ENCODE results near the gene MARCHF7. TPM values are rescaled to one million over a fixed set of nuclear protein-coding genes. Genes with fewer than 3 reads are reported as not detected.

The MARCHF7 gene
- total RNA-seq, 1 experiment from 2014 or later: 78.0 TPM

DNA sequence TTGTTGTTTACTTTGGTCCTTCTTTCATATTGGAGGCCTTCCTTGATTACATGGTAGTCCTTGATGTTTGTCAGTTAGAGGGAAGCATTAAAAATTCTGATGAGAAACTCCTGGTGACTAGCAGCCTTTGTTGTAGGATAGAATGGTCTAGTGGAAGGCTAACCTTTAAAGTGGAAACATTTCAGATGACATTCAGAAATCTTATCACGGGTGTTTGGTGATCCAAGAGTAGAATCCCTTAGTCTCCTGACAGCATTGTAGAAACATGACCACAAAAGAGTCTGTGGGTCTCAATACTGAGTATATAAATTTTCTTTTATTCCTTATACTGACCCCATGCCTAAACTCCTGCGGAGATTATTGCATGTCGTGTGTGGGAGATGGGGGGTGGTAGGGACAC lies 13.4 kb downstream of the MARCHF7 start:
- H3K4me1 ChIP-seq (ENCODE audit: low read length): no peaks in the 10 kb centered on the region
- no peak overlapping the region for H3K4me2 ChIP-seq (ENCODE audit: low read depth, low read length, poor library complexity, severe bottlenecking)
- peaks cover 77% of the 10 kb centered on the region for H4K20me1 ChIP-seq (ENCODE audit: insufficient read depth, low read depth, low read length)
- no peak overlapping the region for H2AFZ ChIP-seq (ENCODE audit: low read length)
- no peak for DNase-seq
- H3K9ac ChIP-seq (ENCODE audit: low read length): no peak overlapping the region
- peaks cover 100% of the 10 kb centered on the region for H3K79me2 ChIP-seq (ENCODE audit: low read length)
- H3K36me3 ChIP-seq (ENCODE audit: insufficient read depth, low read length): peaks cover 67% of the 10 kb centered on the region
- no peaks in the 10 kb centered on the region for H3K27me3 ChIP-seq (ENCODE audit: low read length)
- H3K27ac ChIP-seq (ENCODE audit: low read length): no peak overlapping the region
- H3K9me2 ChIP-seq (replicated peaks; ENCODE audit: insufficient read depth, low read length): no peaks in the 10 kb centered on the region
- H3K4me3 ChIP-seq (ENCODE audit: low read length): no peak overlapping the region
- H3K9me3 ChIP-seq (ENCODE audit: low read length): no peaks in the 10 kb centered on the region

DNA sequence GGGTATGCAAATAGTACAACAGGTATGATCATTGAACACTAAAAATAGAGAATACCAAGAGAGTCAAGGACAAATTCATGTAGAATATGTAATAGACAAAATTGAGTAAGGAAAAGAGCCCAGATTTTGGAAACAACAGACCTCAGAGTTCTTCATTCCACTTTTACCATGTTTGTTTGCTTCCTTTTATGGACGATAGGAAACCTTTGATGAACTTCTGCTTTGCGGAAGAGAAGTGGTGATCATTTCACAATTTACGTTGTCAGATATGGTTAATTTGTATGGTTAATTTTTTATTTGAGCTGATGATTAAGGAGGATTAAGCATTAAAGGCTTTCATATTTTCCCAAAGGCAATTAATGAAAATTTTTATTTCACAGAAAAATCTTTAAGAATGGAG lies 16.3 kb downstream of the MARCHF7 start:
- H4K20me1 ChIP-seq (ENCODE audit: insufficient read depth, low read depth, low read length): peaks cover 55% of the 10 kb centered on the region

DNA sequence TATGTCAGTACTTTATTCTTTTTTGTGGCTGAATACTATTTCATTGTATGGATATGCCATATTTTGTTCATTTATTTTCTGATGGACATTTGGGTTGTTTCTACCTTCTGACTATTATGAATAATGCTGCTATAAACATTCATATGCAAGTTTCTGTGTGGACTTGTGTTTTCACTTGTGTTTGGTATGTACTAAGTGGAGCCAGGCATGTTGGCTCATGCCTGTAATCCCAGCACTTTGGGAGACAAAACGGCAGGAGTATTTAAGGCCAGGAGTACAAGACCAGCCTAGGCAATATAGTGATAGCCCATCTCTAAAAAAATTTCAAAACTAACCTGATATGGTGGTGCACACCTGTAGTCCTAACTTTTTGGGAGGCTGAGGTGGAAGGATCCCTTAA lies 23.3 kb downstream of the MARCHF7 start:
- Histone ChIP-seq H3K4me2 (ENCODE audit: low read depth, low read length, poor library complexity, severe bottlenecking) (no peak overlapping the region), H4K20me1 (ENCODE audit: insufficient read depth, low read depth, low read length) (peaks cover 47% of the 10 kb centered on the region), H3K36me3 (ENCODE audit: insufficient read depth, low read length) (peaks cover 61% of the 10 kb centered on the region), H3K9me3 (ENCODE audit: low read length) (no peaks in the 10 kb centered on the region), H3K9ac (ENCODE audit: low read length) (no peak overlapping the region), H3K79me2 (ENCODE audit: low read length) (peaks cover 88% of the 10 kb centered on the region), H2AFZ (ENCODE audit: low read length) (no peak overlapping the region), H3K27ac (ENCODE audit: low read length) (no peak overlapping the region), H3K27me3 (ENCODE audit: low read length) (no peaks in the 10 kb centered on the region), H3K4me1 (ENCODE audit: low read length) (peaks cover 4% of the 10 kb centered on the region), H3K4me3 (ENCODE audit: low read length) (no peak overlapping the region), H3K9me2 (replicated peaks; ENCODE audit: insufficient read depth, low read length) (no peaks in the 10 kb centered on the region)
- DNase-seq: no peak

More for the DNA sequence above, 16.3 kb downstream of the MARCHF7 start:
- no peaks in the 10 kb centered on the region for H3K9me2 ChIP-seq (replicated peaks; ENCODE audit: insufficient read depth, low read length)
- no peak overlapping the region for H3K9ac ChIP-seq (ENCODE audit: low read length)
- H3K4me1 ChIP-seq (ENCODE audit: low read length): no peaks in the 10 kb centered on the region
- no peak overlapping the region for H3K27ac ChIP-seq (ENCODE audit: low read length)
- no peak overlapping the region for H3K4me3 ChIP-seq (ENCODE audit: low read length)
- H2AFZ ChIP-seq (ENCODE audit: low read length): no peak overlapping the region
- DNase-seq: no peak
- peaks cover 59% of the 10 kb centered on the region for H3K36me3 ChIP-seq (ENCODE audit: insufficient read depth, low read length)
- H3K4me2 ChIP-seq (ENCODE audit: low read depth, low read length, poor library complexity, severe bottlenecking): no peak overlapping the region
- H3K79me2 ChIP-seq (ENCODE audit: low read length): peaks cover 88% of the 10 kb centered on the region
- H3K27me3 ChIP-seq (ENCODE audit: low read length): no peaks in the 10 kb centered on the region
- no peaks in the 10 kb centered on the region for H3K9me3 ChIP-seq (ENCODE audit: low read length)

DNA sequence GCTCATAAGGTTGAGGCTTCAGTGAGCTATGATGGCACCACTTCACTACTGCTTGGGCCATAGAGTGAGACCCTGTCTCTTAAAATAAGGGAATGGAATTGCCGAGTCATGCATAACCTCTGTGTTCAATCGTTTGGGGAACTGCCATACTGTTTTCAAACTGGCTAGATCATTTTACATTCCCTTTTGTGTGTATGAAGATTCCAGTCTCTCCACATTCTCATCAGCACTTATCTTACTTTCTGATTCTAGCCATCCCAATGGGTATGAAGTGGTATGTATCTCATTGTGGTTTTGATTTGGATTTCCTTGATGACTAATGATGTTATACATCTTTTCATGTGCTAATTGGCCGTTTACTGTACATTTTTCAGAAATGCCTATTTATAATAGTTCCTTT lies 23.7 kb downstream of the MARCHF7 start:
- Histone ChIP-seq H3K4me3 (ENCODE audit: low read length) (no peak overlapping the region), H3K27me3 (ENCODE audit: low read length) (no peaks in the 10 kb centered on the region), H3K9me3 (ENCODE audit: low read length) (no peaks in the 10 kb centered on the region), H3K4me2 (ENCODE audit: low read depth, low read length, poor library complexity, severe bottlenecking) (no peak overlapping the region), H3K27ac (ENCODE audit: low read length) (no peak overlapping the region), H3K79me2 (ENCODE audit: low read length) (peaks cover 88% of the 10 kb centered on the region), H3K4me1 (ENCODE audit: low read length) (peaks cover 4% of the 10 kb centered on the region), H4K20me1 (ENCODE audit: insufficient read depth, low read depth, low read length) (peaks cover 47% of the 10 kb centered on the region), H3K36me3 (ENCODE audit: insufficient read depth, low read length) (peaks cover 57% of the 10 kb centered on the region), H3K9ac (ENCODE audit: low read length) (no peak overlapping the region), H3K9me2 (replicated peaks; ENCODE audit: insufficient read depth, low read length) (no peaks in the 10 kb centered on the region), H2AFZ (ENCODE audit: low read length) (no peak overlapping the region)
- no peak for DNase-seq

DNA sequence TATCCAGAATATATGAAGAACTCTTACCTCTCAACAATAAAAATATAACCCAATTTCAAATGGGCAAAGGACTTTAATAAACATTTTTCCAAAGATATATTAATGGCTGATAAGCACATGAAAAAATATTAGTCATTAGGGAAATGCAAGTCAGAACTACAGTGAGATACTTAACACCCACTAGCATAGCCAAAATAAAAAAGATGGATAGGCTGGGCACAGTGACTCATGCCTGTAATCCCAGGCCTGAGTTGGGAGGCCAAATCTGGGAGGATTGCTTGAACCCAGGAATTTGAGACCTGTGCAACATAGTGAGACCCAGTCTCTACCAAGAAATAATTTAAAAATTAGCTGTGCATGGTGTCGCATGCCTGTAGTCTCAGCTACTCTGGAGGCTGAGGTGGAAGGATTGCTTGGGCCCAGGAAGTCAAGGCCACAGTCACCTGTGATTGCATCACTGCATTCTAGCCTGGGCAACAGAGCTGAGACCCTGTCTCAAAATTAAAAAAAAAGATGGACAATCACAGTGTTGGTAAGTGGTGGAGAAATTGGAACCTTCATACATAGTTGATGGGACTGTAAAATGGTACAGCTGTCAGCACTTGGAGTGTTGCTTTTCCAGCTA lies 25.1 kb downstream of the MARCHF7 start:
- no peak overlapping the region for H2AFZ ChIP-seq (ENCODE audit: low read length)
- DNase-seq: no peak
- H3K9me2 ChIP-seq (replicated peaks; ENCODE audit: insufficient read depth, low read length): no peaks in the 10 kb centered on the region
- H3K4me2 ChIP-seq (ENCODE audit: low read depth, low read length, poor library complexity, severe bottlenecking): no peak overlapping the region
- no peaks in the 10 kb centered on the region for H3K27me3 ChIP-seq (ENCODE audit: low read length)
- peaks cover 52% of the 10 kb centered on the region for H4K20me1 ChIP-seq (ENCODE audit: insufficient read depth, low read depth, low read length)
- H3K27ac ChIP-seq (ENCODE audit: low read length): no peak overlapping the region
- peaks cover 61% of the 10 kb centered on the region for H3K36me3 ChIP-seq (ENCODE audit: insufficient read depth, low read length)
- H3K79me2 ChIP-seq (ENCODE audit: low read length): peaks cover 98% of the 10 kb centered on the region
- peaks cover 4% of the 10 kb centered on the region for H3K4me1 ChIP-seq (ENCODE audit: low read length)
- H3K9me3 ChIP-seq (ENCODE audit: low read length): no peaks in the 10 kb centered on the region
- H3K9ac ChIP-seq (ENCODE audit: low read length): no peak overlapping the region
- no peak overlapping the region for H3K4me3 ChIP-seq (ENCODE audit: low read length)

DNA sequence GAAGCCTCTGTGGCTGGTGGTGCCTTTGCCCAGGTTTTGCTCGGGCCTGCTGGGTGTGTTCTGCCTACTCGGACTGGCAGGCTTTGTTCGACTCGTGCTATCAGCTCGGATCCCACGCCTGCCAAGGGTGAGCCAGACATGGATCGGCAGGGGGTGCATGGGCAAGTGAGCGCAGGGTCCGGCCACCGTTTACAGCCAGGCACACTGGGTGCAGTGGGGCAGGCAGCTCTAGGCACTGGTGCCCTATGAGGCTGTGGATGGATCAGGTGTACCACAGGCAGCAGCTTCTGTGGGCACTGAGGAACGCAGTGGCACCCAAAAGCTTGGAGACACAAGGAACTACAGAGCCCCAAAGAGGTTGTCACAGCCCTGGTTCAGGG lies 25.6 kb downstream of the MARCHF7 start:
- H3K9me2 ChIP-seq (replicated peaks; ENCODE audit: insufficient read depth, low read length): no peaks in the 10 kb centered on the region
- no peak overlapping the region for H3K9ac ChIP-seq (ENCODE audit: low read length)
- peaks cover 98% of the 10 kb centered on the region for H3K79me2 ChIP-seq (ENCODE audit: low read length)
- H3K4me3 ChIP-seq (ENCODE audit: low read length): no peak overlapping the region
- H3K27me3 ChIP-seq (ENCODE audit: low read length): no peaks in the 10 kb centered on the region
- peaks cover 61% of the 10 kb centered on the region for H3K36me3 ChIP-seq (ENCODE audit: insufficient read depth, low read length)
- H3K9me3 ChIP-seq (ENCODE audit: low read length): no peaks in the 10 kb centered on the region
- no peak overlapping the region for H2AFZ ChIP-seq (ENCODE audit: low read length)
- H3K4me2 ChIP-seq (ENCODE audit: low read depth, low read length, poor library complexity, severe bottlenecking): no peak overlapping the region
- DNase-seq: no peak
- H4K20me1 ChIP-seq (ENCODE audit: insufficient read depth, low read depth, low read length): peaks cover 52% of the 10 kb centered on the region
- H3K4me1 ChIP-seq (ENCODE audit: low read length): peaks cover 4% of the 10 kb centered on the region
- H3K27ac ChIP-seq (ENCODE audit: low read length): no peak overlapping the region

DNA sequence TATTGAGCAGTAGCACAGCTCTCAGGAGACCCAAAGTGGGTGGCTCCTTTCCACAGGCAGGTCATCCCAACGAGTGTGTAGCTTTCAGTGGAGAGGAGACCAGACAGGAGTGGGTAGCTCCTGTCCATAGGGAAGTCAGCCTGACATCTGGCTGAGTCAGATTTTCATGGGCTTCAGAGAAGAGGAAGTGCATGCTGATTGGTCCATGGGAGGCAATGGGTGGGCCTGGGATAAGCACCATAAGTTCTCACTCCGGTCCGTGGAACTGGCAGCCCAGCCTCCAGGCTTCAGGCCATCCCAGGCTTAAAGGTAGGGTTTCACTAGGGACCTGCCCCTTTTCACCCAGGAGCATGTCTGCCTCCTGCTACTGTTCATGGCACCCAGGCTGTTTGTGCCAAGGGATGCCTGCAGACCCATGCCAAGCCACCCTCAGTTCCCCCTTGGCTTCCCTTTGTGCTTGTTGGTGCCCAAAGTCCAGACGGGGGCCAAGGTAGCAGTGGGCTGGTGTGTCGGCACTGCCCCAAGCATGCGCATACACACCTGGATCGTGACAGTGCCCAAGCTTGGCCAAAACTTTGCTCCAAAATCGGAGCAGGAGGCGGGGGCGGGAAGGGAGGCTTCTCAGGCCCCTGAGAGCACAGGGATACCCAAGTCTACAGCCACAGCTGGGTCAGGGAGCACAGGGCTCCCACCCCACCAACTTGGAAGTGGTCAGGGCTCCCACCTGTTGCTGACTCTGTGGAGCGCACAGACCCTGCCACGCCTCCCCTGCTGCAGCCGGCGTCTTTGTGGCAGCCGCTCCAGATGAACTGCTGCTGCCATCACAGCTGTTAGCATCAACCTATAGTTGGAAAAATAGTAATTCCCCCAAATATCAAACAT lies 26.4 kb downstream of the MARCHF7 start:
- no peaks in the 10 kb centered on the region for H3K9me2 ChIP-seq (replicated peaks; ENCODE audit: insufficient read depth, low read length)
- peaks cover 99% of the 10 kb centered on the region for H3K79me2 ChIP-seq (ENCODE audit: low read length)
- no peak overlapping the region for H3K27ac ChIP-seq (ENCODE audit: low read length)
- no peak overlapping the region for H3K4me2 ChIP-seq (ENCODE audit: low read depth, low read length, poor library complexity, severe bottlenecking)
- no peak overlapping the region for H3K9ac ChIP-seq (ENCODE audit: low read length)
- no peaks in the 10 kb centered on the region for H3K27me3 ChIP-seq (ENCODE audit: low read length)
- H4K20me1 ChIP-seq (ENCODE audit: insufficient read depth, low read depth, low read length): peaks cover 52% of the 10 kb centered on the region
- H3K4me3 ChIP-seq (ENCODE audit: low read length): no peak overlapping the region
- no peak for DNase-seq
- no peaks in the 10 kb centered on the region for H3K9me3 ChIP-seq (ENCODE audit: low read length)
- peaks cover 61% of the 10 kb centered on the region for H3K36me3 ChIP-seq (ENCODE audit: insufficient read depth, low read length)
- no peak overlapping the region for H2AFZ ChIP-seq (ENCODE audit: low read length)
- H3K4me1 ChIP-seq (ENCODE audit: low read length): peaks cover 4% of the 10 kb centered on the region

DNA sequence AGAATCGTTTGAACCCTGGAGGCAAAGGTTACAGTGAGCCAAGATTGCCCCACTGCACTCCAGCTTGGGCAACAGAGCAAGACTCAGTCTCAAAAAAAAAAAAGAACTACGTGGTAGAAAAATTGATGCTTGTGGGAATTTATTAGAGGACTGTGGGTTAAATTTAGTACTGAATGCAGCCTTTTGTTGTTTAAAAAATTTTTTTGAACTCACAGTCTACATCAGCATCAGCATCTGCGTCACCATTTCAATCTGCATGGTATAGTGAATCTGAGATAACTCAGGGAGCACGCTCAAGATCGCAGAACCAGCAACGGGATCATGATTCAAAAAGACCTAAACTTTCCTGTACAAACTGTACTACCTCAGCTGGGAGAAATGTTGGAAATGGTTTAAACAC lies 30.5 kb downstream of the MARCHF7 start:
- Histone ChIP-seq H3K4me3 (ENCODE audit: low read length) (no peak overlapping the region), H3K4me2 (ENCODE audit: low read depth, low read length, poor library complexity, severe bottlenecking) (no peak overlapping the region), H3K27ac (ENCODE audit: low read length) (no peak overlapping the region), H3K79me2 (ENCODE audit: low read length) (peaks cover 94% of the 10 kb centered on the region), H2AFZ (ENCODE audit: low read length) (no peak overlapping the region), H4K20me1 (ENCODE audit: insufficient read depth, low read depth, low read length) (peaks cover 22% of the 10 kb centered on the region), H3K9me3 (ENCODE audit: low read length) (no peaks in the 10 kb centered on the region), H3K27me3 (ENCODE audit: low read length) (no peaks in the 10 kb centered on the region), H3K9ac (ENCODE audit: low read length) (no peak overlapping the region), H3K9me2 (replicated peaks; ENCODE audit: insufficient read depth, low read length) (no peaks in the 10 kb centered on the region), H3K36me3 (ENCODE audit: insufficient read depth, low read length) (peaks cover 57% of the 10 kb centered on the region), H3K4me1 (ENCODE audit: low read length) (no peaks in the 10 kb centered on the region)
- no peak for DNase-seq
